ENCODE data around the gene GARIN5A. TPM values are rescaled to one million over a fixed set of nuclear protein-coding genes. Genes with fewer than 3 reads are reported as not detected.

The GARIN5A gene
- total and polyA plus RNA-seq, 9 of the 15 experiments (the other 6 are each of a cell fraction or from before 2014, with no cell fraction given), result 0.10 to 0.82 (median 0.23) TPM; not detected in 2

DNA sequence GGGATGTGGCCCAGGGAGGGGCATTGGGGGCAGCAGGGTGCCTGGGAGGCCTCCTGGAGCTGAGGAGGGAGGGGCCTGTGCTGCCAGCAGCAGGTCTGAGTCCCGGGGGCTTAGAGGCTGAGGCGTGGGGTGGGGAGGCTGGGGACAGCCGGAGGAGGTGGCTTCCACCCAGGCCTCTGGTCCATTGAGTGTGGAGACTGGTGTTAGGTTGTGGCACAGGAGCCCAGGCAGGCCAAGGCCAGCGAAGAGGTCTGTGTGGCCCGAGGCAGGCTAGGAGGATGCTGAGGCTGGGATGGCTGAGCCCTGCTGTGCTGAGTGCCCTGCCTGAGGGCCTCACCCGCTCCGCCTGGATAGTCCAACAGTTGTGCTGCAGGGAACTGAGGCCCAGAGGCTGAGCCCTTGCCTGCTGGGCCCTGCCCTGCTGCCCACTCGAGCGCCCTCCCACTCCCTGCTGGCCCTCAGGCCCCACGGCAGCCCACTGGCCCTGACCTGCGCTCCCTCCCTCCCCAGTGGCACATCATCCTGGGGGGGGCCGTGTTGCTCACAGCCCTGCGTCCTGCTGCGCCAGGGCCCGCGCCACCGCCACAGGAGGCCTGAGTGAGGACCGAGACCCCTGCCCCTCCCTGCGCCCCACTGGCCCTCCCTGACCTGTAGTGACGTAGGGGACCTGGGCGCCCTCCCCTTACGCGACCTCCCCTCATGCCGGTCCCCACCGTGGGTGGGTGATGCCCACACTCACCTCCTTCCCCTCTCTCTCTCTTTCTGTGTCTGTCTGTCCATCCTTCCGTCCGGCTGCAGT is 4.9 kb upstream of the GARIN5A start (continued):
- TF ChIP-seq, protein P1, sequence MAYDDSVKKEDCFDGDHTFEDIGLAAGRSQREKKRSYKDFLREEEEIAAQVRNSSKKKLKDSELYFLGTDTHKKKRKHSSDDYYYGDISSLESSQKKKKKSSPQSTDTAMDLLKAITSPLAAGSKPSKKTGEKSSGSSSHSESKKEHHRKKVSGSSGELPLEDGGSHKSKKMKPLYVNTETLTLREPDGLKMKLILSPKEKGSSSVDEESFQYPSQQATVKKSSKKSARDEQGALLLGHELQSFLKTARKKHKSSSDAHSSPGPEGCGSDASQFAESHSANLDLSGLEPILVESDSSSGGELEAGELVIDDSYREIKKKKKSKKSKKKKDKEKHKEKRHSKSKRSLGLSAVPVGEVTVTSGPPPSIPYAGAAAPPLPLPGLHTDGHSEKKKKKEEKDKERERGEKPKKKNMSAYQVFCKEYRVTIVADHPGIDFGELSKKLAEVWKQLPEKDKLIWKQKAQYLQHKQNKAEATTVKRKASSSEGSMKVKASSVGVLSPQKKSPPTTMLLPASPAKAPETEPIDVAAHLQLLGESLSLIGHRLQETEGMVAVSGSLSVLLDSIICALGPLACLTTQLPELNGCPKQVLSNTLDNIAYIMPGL (CRISPR knock-in tag; IDR thresholded peaks at IDR 0.05), result no peak
- TF ChIP-seq TBL1XR1 (IDR thresholded peaks at IDR 0.05; ENCODE audit: low read length in 2 of 2) (no peak), EGR1 (conservative IDR thresholded peaks at IDR 0.05) (no peak)

DNA sequence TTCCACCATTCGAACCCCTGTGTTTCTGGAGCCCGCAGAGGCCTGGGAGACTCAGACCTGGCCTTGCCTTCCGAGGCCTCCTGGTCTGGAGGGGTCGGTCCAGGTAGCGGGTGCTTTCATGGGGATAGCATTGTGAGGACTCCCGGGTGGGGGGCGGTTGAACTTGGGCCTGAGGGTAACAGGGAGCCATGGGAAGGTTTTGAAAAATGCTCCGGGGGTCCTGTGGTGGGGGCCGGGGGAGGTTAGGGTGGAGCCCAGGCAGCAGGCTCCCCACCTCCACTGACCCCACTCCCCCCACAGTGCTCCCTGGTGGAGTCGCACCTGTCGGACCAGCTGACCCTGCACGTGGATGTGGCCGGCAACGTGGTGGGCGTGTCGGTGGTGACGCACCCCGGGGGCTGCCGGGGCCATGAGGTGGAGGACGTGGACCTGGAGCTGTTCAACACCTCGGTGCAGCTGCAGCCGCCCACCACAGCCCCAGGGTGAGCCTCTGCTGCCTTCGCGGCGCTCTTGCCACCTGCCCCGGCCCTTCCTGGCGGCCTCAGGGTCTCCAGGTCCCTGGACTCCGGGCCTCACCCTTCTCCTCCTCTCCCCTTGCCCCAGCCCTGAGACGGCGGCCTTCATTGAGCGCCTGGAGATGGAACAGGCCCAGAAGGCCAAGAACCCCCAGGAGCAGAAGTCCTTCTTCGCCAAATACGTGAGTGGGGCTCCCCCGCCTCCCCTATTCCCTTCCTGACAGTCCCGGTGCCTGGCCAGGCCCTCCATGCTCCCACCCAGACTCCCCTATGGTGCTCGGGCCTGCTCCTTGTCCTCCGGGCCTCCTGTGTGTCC is 3.8 kb upstream of the GARIN5A start:
- ChIA-PET CTCF (ENCODE audit: low intra/inter-chr PET ratio) (no interaction called here), POLR2A (no interaction called here)
- Histone ChIP-seq H3K9me1 (ENCODE audit: control insufficient read depth, insufficient read depth, low read length) (no peaks in the 10 kb centered on the region), H3K9ac (ENCODE audit: insufficient read depth in 1 of 2, low read depth in 2 of 2, low read length in 2 of 2) (no peak overlapping the region; a peak in 1 of 4 replicates), H3K36me3 (ENCODE audit: control insufficient read depth, insufficient read depth, low read length) (peaks cover 53% of the 10 kb centered on the region; the same call in 2 of the 3 replicates), H3K4me1 (replicated peaks in 1 of 2; ENCODE audit: control insufficient read depth in 2 of 2, insufficient read depth in 2 of 2, low read length in 2 of 2) (peaks cover 5 to 52% of the 10 kb centered on the region in 2 experiments; a peak in 4 of 5 replicates), H3K27ac (ENCODE audit: extremely low read depth, low read depth, low read length) (no peak overlapping the region), H3K27me3 (ENCODE audit: control insufficient read depth in 2 of 2, insufficient read depth in 2 of 2, low read length in 2 of 2) (no peaks in the 10 kb centered on the region; a peak in 1 of 5 replicates), H3K79me2 (ENCODE audit: control insufficient read depth, insufficient read depth, low read length) (peaks cover 25% of the 10 kb centered on the region), H3K9me3 (replicated peaks; ENCODE audit: control insufficient read depth, insufficient read depth, low read depth, low read length) (no peaks in the 10 kb centered on the region), H3K4me3 (no peak overlapping the region), H3K4me2 (ENCODE audit: insufficient read depth, low read length) (no peak overlapping the region), H2AFZ (ENCODE audit: low read depth, low read length) (no peak overlapping the region), H4K20me1 (replicated peaks; ENCODE audit: control insufficient read depth, insufficient read depth, low read length) (peaks cover 7% of the 10 kb centered on the region; the same call in 1 of the 2 replicates)
- ATAC-seq (no peak), FAIRE-seq (no peak), DNase-seq (ENCODE audit: extremely low read depth in 1 of 4, low spot score in 3 of 4) (no peak)
- in situ Hi-C loops (cut with MboI) (no loop called here), intact Hi-C loops (cut with micrococcal nuclease) (no loop called here)
- BruUV-seq (replicated peaks), result no TSS peak
- WGBS (ENCODE audit: insufficient coverage, low coverage, missing lambda C conversion rate), result 69% methylated on average over 26 of the region's 37 CpGs
- TF ChIP-seq, protein P2, sequence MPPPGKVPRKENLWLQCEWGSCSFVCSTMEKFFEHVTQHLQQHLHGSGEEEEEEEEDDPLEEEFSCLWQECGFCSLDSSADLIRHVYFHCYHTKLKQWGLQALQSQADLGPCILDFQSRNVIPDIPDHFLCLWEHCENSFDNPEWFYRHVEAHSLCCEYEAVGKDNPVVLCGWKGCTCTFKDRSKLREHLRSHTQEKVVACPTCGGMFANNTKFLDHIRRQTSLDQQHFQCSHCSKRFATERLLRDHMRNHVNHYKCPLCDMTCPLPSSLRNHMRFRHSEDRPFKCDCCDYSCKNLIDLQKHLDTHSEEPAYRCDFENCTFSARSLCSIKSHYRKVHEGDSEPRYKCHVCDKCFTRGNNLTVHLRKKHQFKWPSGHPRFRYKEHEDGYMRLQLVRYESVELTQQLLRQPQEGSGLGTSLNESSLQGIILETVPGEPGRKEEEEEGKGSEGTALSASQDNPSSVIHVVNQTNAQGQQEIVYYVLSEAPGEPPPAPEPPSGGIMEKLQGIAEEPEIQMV (tag; conservative IDR thresholded peaks at IDR 0.05; ENCODE audit: low read depth), result no peak
- TF ChIP-seq TRIM28 (IDR thresholded peaks at IDR 0.05) (no peak), CBX8 (IDR thresholded peaks at IDR 0.05; ENCODE audit: borderline replicate concordance, extremely low read depth, low read depth, low read length, poor library complexity, severe bottlenecking) (no peak), FOXP1 (CRISPR knock-in tag; IDR thresholded peaks at IDR 0.05) (no peak), ARID2 (IDR thresholded peaks at IDR 0.05) (no peak), BRD9 (IDR thresholded peaks at IDR 0.05; ENCODE audit: low read depth, partially characterized antibody) (no peak), BCOR (IDR thresholded peaks at IDR 0.05) (no peak), ZNF23 (CRISPR knock-in tag; IDR thresholded peaks at IDR 0.05) (no peak), FOXA1 (IDR thresholded peaks at IDR 0.05; ENCODE audit: borderline replicate concordance) (no peak), EWSR1 (IDR thresholded peaks at IDR 0.05; ENCODE audit: borderline replicate concordance, low read depth, partially characterized antibody) (no peak)
- TF ChIP-seq, protein P3, sequence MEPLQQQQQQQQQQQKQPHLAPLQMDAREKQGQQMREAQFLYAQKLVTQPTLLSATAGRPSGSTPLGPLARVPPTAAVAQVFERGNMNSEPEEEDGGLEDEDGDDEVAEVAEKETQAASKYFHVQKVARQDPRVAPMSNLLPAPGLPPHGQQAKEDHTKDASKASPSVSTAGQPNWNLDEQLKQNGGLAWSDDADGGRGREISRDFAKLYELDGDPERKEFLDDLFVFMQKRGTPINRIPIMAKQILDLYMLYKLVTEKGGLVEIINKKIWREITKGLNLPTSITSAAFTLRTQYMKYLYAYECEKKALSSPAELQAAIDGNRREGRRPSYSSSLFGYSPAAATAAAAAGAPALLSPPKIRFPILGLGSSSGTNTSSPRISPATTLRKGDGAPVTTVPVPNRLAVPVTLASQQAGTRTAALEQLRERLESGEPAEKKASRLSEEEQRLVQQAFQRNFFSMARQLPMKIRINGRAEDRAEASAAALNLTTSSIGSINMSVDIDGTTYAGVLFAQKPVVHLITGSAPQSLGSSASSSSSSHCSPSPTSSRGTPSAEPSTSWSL (CRISPR knock-in tag; IDR thresholded peaks at IDR 0.05; ENCODE audit: borderline replicate concordance), result no peak
